ENCODE data around the gene DTNBP1. TPM values are rescaled to one million over a fixed set of nuclear protein-coding genes. Genes with fewer than 3 reads are reported as not detected.

Gene DTNBP1
- total and polyA plus RNA-seq, 12 donors: 4.2 to 17.1 (median 9.0) TPM

GRCh38 chr6:15508441-15508871 is 154.4 kb downstream of the DTNBP1 start:
- Histone ChIP-seq H3K4me1 (replicated peaks in 1 of 2) (peaks cover 11 to 33% of the 10 kb centered on the region in 2 donors), H3K9me3 (replicated peaks in 1 of 3) (no peaks in the 10 kb centered on the region), H3K27me3 (no peaks in the 10 kb centered on the region), H3K27ac (no peak overlapping the region), H3K4me3 (no peak overlapping the region), H3K36me3 (replicated peaks in 1 of 2) (peaks cover 0 to 26% of the 10 kb centered on the region in 2 donors)
- intact Hi-C loops (cut with DNase I): no loop called here
- no peak for DNase-seq
- WGBS, 4 donors: 81 to 92% (median 88%) methylated on average over 6 of the region's 6 CpGs
- no peak for TF ChIP-seq POLR2A (IDR thresholded peaks at IDR 0.05)
- no peak for TF ChIP-seq CTCF (IDR thresholded peaks at IDR 0.05)

GRCh38 chr6:15507746-15508145 is 155.1 kb downstream of the DTNBP1 start:
- peak in 5 of 7 donors; percentile 43 to 71 (median 51) for DNase-seq
- TF ChIP-seq CTCF (IDR thresholded peaks at IDR 0.05): no peak
- Histone ChIP-seq H3K9me3 (replicated peaks in 1 of 3) (no peaks in the 10 kb centered on the region), H3K27ac (no peak overlapping the region), H3K36me3 (replicated peaks in 1 of 2) (peaks cover 0 to 19% of the 10 kb centered on the region in 2 donors), H3K27me3 (no peaks in the 10 kb centered on the region), H3K4me1 (replicated peaks in 1 of 2) (peaks cover 11 to 33% of the 10 kb centered on the region in 2 donors), H3K4me3 (no peak overlapping the region)
- intact Hi-C loops (cut with DNase I): no loop called here
- 37 to 84% (median 77%) methylated on average over 4 to 14 of the region's 14 CpGs for WGBS, 4 donors

GRCh38 chr6:15507221-15507620 is 155.6 kb downstream of the DTNBP1 start:
- Histone ChIP-seq H3K36me3 (replicated peaks in 1 of 2) (peaks cover 0 to 18% of the 10 kb centered on the region in 2 donors), H3K4me1 (replicated peaks in 1 of 2) (peaks cover 11 to 33% of the 10 kb centered on the region in 2 donors), H3K9me3 (replicated peaks in 1 of 3) (no peaks in the 10 kb centered on the region), H3K27me3 (no peaks in the 10 kb centered on the region), H3K27ac (no peak overlapping the region), H3K4me3 (no peak overlapping the region)
- intact Hi-C loops (cut with DNase I): no loop called here
- WGBS, 4 donors: 93 to 98% (median 97%) methylated on average over 4 to 11 of the region's 11 CpGs
- TF ChIP-seq POLR2A (IDR thresholded peaks at IDR 0.05) (no peak), CTCF (IDR thresholded peaks at IDR 0.05) (no peak)
- DNase-seq: no peak

GRCh38 chr6:15506066-15506465 is 156.8 kb downstream of the DTNBP1 start:
- Histone ChIP-seq H3K36me3 (replicated peaks in 1 of 2) (peaks cover 0 to 20% of the 10 kb centered on the region in 2 donors), H3K4me3 (no peak overlapping the region), H3K4me1 (replicated peaks in 1 of 2) (peaks cover 11 to 36% of the 10 kb centered on the region in 2 donors), H3K27ac (no peak overlapping the region), H3K27me3 (no peaks in the 10 kb centered on the region), H3K9me3 (replicated peaks in 1 of 3) (no peaks in the 10 kb centered on the region)
- intact Hi-C loops (cut with DNase I): no loop called here
- TF ChIP-seq POLR2A (IDR thresholded peaks at IDR 0.05) (no peak), CTCF (IDR thresholded peaks at IDR 0.05) (no peak)
- WGBS, 4 donors: 96 to 100% (median 97%) methylated on average over 7 of the region's 7 CpGs
- no peak for DNase-seq

Measured in adrenal gland (tissue), 12 donors.